BLaER1 (cell line): ENCODE measurements around the gene PRG3.
"Not testable (repeated sequence)": the region's sequence is repeated elsewhere in the genome, so short reads cannot be mapped to it uniquely, and the experiment has no call there.

Experiments
- H3K27ac ChIP-seq: shearing (Covaris generic); formaldehyde crosslinking; 2 replicates; pipeline ENCODE4 v1.8.1; 2022
- H3K27me3 ChIP-seq: shearing (Covaris generic); formaldehyde crosslinking; 2 replicates; pipeline ENCODE4 v1.8.1; 2022
- H3K36me3 ChIP-seq: shearing (Covaris generic); formaldehyde crosslinking; 2 replicates; pipeline ENCODE4 v1.8.1; 2022
- H3K4me1 ChIP-seq: shearing (Covaris generic); formaldehyde crosslinking; 2 replicates; pipeline ENCODE4 v1.8.1; 2022
- H3K4me2 ChIP-seq: shearing (Covaris generic); formaldehyde crosslinking; 2 replicates; pipeline ENCODE4 v1.8.1; 2022
- H3K4me3 ChIP-seq: shearing (Covaris generic); formaldehyde crosslinking; 2 replicates; pipeline ENCODE4 v1.8.1; 2022
- H3K9ac ChIP-seq: shearing (Covaris generic); formaldehyde crosslinking; 2 replicates; pipeline ENCODE4 v1.8.1; 2022
- H3K9me3 ChIP-seq: shearing (Covaris generic); formaldehyde crosslinking; 2 replicates; pipeline ENCODE4 v1.8.1; 2022
- H4K20me1 ChIP-seq: shearing (Covaris generic); formaldehyde crosslinking; 2 replicates; pipeline ENCODE4 v1.8.1; 2022
- Cebpa-rat ChIP-seq: shearing (Covaris generic); IDR thresholded peaks from 2 replicates; pipeline ENCODE4 v1.8.1; 2022

The PRG3 gene

GRCh38 chr11:57410287-57410686 is 29.3 kb upstream of the PRG3 start:
- H3K27me3 ChIP-seq, result no peaks in the 10 kb centered on the region
- H4K20me1 ChIP-seq, result peaks cover 83% of the 10 kb centered on the region
- no peak for TF ChIP-seq Cebpa-rat
- H3K4me2 ChIP-seq, result peak overlapping the region; percentile 62; the same call in 1 of the 2 replicates
- H3K36me3 ChIP-seq, result peaks cover 99% of the 10 kb centered on the region
- no peak overlapping the region for H3K27ac ChIP-seq
- peaks cover 34% of the 10 kb centered on the region for H3K9me3 ChIP-seq
- peaks cover 54% of the 10 kb centered on the region for H3K4me1 ChIP-seq
- H3K4me3 ChIP-seq, result no peak overlapping the region
- H3K9ac ChIP-seq, result no peak overlapping the region

- Histone ChIP-seq H3K4me2 (peak overlapping the region; percentile 62), H3K27me3 (no peaks in the 10 kb centered on the region), H3K27ac (peak overlapping the region; percentile 72), H3K4me3 (no peak overlapping the region), H4K20me1 (peaks cover 75% of the 10 kb centered on the region), H3K9ac (peak overlapping the region; percentile 54; the same call in 1 of the 2 replicates), H3K36me3 (peaks cover 99% of the 10 kb centered on the region), H3K4me1 (peaks cover 55% of the 10 kb centered on the region), H3K9me3 (peaks cover 29% of the 10 kb centered on the region)
- TF ChIP-seq Cebpa-rat, result no peak
Observed at GRCh38 chr11:57409321-57410100, 28.6 kb upstream of the PRG3 start.

- Histone ChIP-seq H3K4me2 (peak overlapping the region; percentile 62), H4K20me1 (peaks cover 68% of the 10 kb centered on the region), H3K27ac (peak overlapping the region; percentile 72), H3K9ac (peak overlapping the region; percentile 54; the same call in 1 of the 2 replicates), H3K4me1 (peaks cover 55% of the 10 kb centered on the region), H3K36me3 (peaks cover 99% of the 10 kb centered on the region), H3K4me3 (no peak overlapping the region), H3K27me3 (no peaks in the 10 kb centered on the region), H3K9me3 (peaks cover 24% of the 10 kb centered on the region)
- no peak for TF ChIP-seq Cebpa-rat
Observed at GRCh38 chr11:57408771-57409170, 27.8 kb upstream of the PRG3 start.

- no peak overlapping the region for H3K4me3 ChIP-seq
- TF ChIP-seq Cebpa-rat, result no peak
- H3K27ac ChIP-seq, result no peak overlapping the region
- H3K4me1 ChIP-seq, result peaks cover 55% of the 10 kb centered on the region
- H3K36me3 ChIP-seq, result peaks cover 94% of the 10 kb centered on the region
- peaks cover 18% of the 10 kb centered on the region for H3K9me3 ChIP-seq
- H3K9ac ChIP-seq, result no peak overlapping the region
- H4K20me1 ChIP-seq, result peaks cover 60% of the 10 kb centered on the region
- H3K27me3 ChIP-seq, result no peaks in the 10 kb centered on the region
- H3K4me2 ChIP-seq, result peak overlapping the region; percentile 68
Observed at GRCh38 chr11:57407941-57408475, 27.1 kb upstream of the PRG3 start.

- H4K20me1 ChIP-seq, result peaks cover 53% of the 10 kb centered on the region
- H3K9me3 ChIP-seq, result peaks cover 10% of the 10 kb centered on the region
- H3K4me3 ChIP-seq, result no peak overlapping the region
- peaks cover 93% of the 10 kb centered on the region for H3K36me3 ChIP-seq
- no peak for TF ChIP-seq Cebpa-rat
- H3K9ac ChIP-seq, result peak overlapping the region; percentile 22; the same call in 1 of the 2 replicates
- H3K4me2 ChIP-seq, result peak overlapping the region; percentile 68
- no peaks in the 10 kb centered on the region for H3K27me3 ChIP-seq
- peak overlapping the region; percentile 58 for H3K27ac ChIP-seq
- H3K4me1 ChIP-seq, result peaks cover 55% of the 10 kb centered on the region
Observed at GRCh38 chr11:57407010-57407920, 26.3 kb upstream of the PRG3 start.

- no peaks in the 10 kb centered on the region for H3K27me3 ChIP-seq
- peaks cover 84% of the 10 kb centered on the region for H3K36me3 ChIP-seq
- H3K4me2 ChIP-seq, result peak overlapping the region; percentile 68
- peaks cover 55% of the 10 kb centered on the region for H3K4me1 ChIP-seq
- TF ChIP-seq Cebpa-rat, result no peak
- no peak overlapping the region for H3K4me3 ChIP-seq
- H4K20me1 ChIP-seq, result peaks cover 48% of the 10 kb centered on the region
- peak overlapping the region; percentile 22; the same call in 1 of the 2 replicates for H3K9ac ChIP-seq
- H3K9me3 ChIP-seq, result peaks cover 9% of the 10 kb centered on the region
- H3K27ac ChIP-seq, result peak overlapping the region; percentile 58
Observed at GRCh38 chr11:57406337-57406904, 25.5 kb upstream of the PRG3 start.

- no peak for TF ChIP-seq Cebpa-rat
- Histone ChIP-seq H4K20me1 (peaks cover 44% of the 10 kb centered on the region), H3K4me3 (no peak overlapping the region), H3K36me3 (peaks cover 74% of the 10 kb centered on the region), H3K27me3 (no peaks in the 10 kb centered on the region), H3K4me1 (peaks cover 51% of the 10 kb centered on the region), H3K27ac (no peak overlapping the region), H3K9ac (no peak overlapping the region), H3K9me3 (no peaks in the 10 kb centered on the region), H3K4me2 (peak overlapping the region; percentile 68)
Observed at GRCh38 chr11:57405271-57405860, 24.4 kb upstream of the PRG3 start.

GRCh38 chr11:57403802-57404147 is 22.8 kb upstream of the PRG3 start:
- no peak for TF ChIP-seq Cebpa-rat
- Histone ChIP-seq H3K27ac (no peak overlapping the region), H3K4me3 (no peak overlapping the region), H4K20me1 (peaks cover 28% of the 10 kb centered on the region), H3K9ac (no peak overlapping the region), H3K9me3 (no peaks in the 10 kb centered on the region), H3K36me3 (peaks cover 59% of the 10 kb centered on the region), H3K27me3 (no peaks in the 10 kb centered on the region), H3K4me1 (peaks cover 35% of the 10 kb centered on the region), H3K4me2 (no peak overlapping the region)

- not testable (repeated sequence) for H3K4me3 ChIP-seq, H3K27ac ChIP-seq, H3K9me3 ChIP-seq, H3K9ac ChIP-seq, H3K4me2 ChIP-seq, H3K27me3 ChIP-seq
- peaks cover 22% of the 10 kb centered on the region for H4K20me1 ChIP-seq
- H3K4me1 ChIP-seq, result peaks cover 30% of the 10 kb centered on the region
- peaks cover 56% of the 10 kb centered on the region for H3K36me3 ChIP-seq
Observed at GRCh38 chr11:57403003-57403801, 22.3 kb upstream of the PRG3 start.
